H1 (cell line): Measurements from ENCODE around the gene FRMPD1. TPM values are rescaled to one million over a fixed set of nuclear protein-coding genes. Genes with fewer than 3 reads are reported as not detected.

Experiments
- CTCF ChIA-PET: fragments of 300-600 bp; sonication (Branson Sonifier 250); formaldehyde crosslinking; loops from one replicate; lab custom pipeline; 2021; ENCODE audit not compliant: partially characterized antibody; lab: Charles Lee
- POLR2A ChIA-PET: fragments of 300-600 bp; sonication (Branson Sonifier 250); formaldehyde crosslinking; loops from one replicate; lab custom pipeline; 2021; ENCODE audit warnings: inconsistent platforms; ENCODE audit not compliant: partially characterized antibody; lab: Charles Lee
- DNase-seq, 2 experiments: peaks; one replicate each; pipeline versions ENCODE4 v3.0.0 to v3.0.0-alpha.2; 2010 to 2022; ENCODE audit warnings: low spot score in 2 of 2, low read depth in 1 of 2, mixed read lengths in 1 of 2
- FAIRE-seq: peaks from 2 replicates; lab custom pipeline; 2011; peaks lifted over from hg19 to GRCh38; lab: Jason Lieb, UNC
- H2AFZ ChIP-seq: 2 replicates; pipeline ENCODE4 v1.8.1; 2012; ENCODE audit warnings: low read length, inconsistent platforms
- H2AK5ac ChIP-seq: 2 replicates; pipeline ENCODE4 v1.6.1; 2013; ENCODE audit warnings: low read depth, low read length
- H2BK120ac ChIP-seq: replicated peaks from 2 replicates; pipeline ENCODE3; 2013; ENCODE audit warnings: low read depth, low read length, inconsistent platforms
- H2BK12ac ChIP-seq: 2 replicates; pipeline ENCODE4 v1.6.1; 2013; ENCODE audit warnings: low read depth, low read length
- H2BK15ac ChIP-seq: 2 replicates; pipeline ENCODE4 v1.6.1; 2013; ENCODE audit warnings: low read length
- H2BK20ac ChIP-seq: 2 replicates; pipeline ENCODE4 v1.6.1; 2013; ENCODE audit warnings: low read length
- H2BK5ac ChIP-seq: 2 replicates; pipeline ENCODE4 v1.6.1; 2013; ENCODE audit warnings: low read depth, low read length
- H3K14ac ChIP-seq: 2 replicates; pipeline ENCODE4 v1.6.1; 2013; ENCODE audit warnings: inconsistent platforms; ENCODE audit not compliant: insufficient read length
- H3K18ac ChIP-seq: 2 replicates; pipeline ENCODE4 v1.6.1; 2013; ENCODE audit warnings: low read length; ENCODE audit errors: extremely low read depth
- H3K23ac ChIP-seq: 2 replicates; pipeline ENCODE4 v1.6.1; 2013; ENCODE audit warnings: inconsistent platforms; ENCODE audit not compliant: insufficient read length
- H3K23me2 ChIP-seq: 2 replicates; pipeline ENCODE4 v1.6.1; 2013; ENCODE audit warnings: low read depth, low read length
- H3K27ac ChIP-seq: 2 replicates; pipeline ENCODE4 v1.6.1; 2011; ENCODE audit warnings: low read depth, low read length, inconsistent platforms
- H3K27me3 ChIP-seq, 4 experiments: replicated peaks in 1 of 4; 1 replicate in 1 of 4; 2 replicates in 3 of 4; pipeline versions ENCODE4 v1.6.1 to v1.8.1; 2011 to 2013; ENCODE audit warnings: low read length in 3 of 4, mild to moderate bottlenecking in 3 of 4, inconsistent platforms in 2 of 4, mixed read lengths in 2 of 4, moderate library complexity in 1 of 4; ENCODE audit not compliant: control insufficient read depth in 3 of 4, insufficient read depth in 3 of 4; ENCODE audit errors: extremely low read depth in 1 of 4
- H3K36me3 ChIP-seq, 4 experiments: 2 replicates each; pipeline versions ENCODE4 v1.6.1 to v1.8.1; 2011 to 2013; ENCODE audit warnings: mild to moderate bottlenecking in 4 of 4, low read length in 3 of 4, moderate library complexity in 2 of 4, control low read depth in 1 of 4, inconsistent platforms in 1 of 4; ENCODE audit not compliant: insufficient read depth in 4 of 4, control insufficient read depth in 2 of 4
- H3K4ac ChIP-seq: replicated peaks from 2 replicates; pipeline ENCODE3; 2013; ENCODE audit warnings: low read length, low read depth, mixed read lengths, inconsistent platforms; ENCODE audit not compliant: insufficient read length
- H3K4me1 ChIP-seq, 4 experiments: replicated peaks in 1 of 4; 1 replicate in 1 of 4; 2 replicates in 3 of 4; pipeline versions ENCODE4 v1.6.1 to v1.8.1; 2011 to 2013; ENCODE audit warnings: low read length in 3 of 4, inconsistent platforms in 2 of 4, mixed read lengths in 1 of 4; ENCODE audit not compliant: insufficient read depth in 4 of 4, control insufficient read depth in 3 of 4
- H3K4me2 ChIP-seq, 2 experiments: 2 replicates each; pipeline versions ENCODE4 v1.6.1 to v1.8.1; 2011 to 2013; ENCODE audit warnings: low read depth in 2 of 2, low read length in 2 of 2, control low read depth in 1 of 2, inconsistent platforms in 1 of 2, mild to moderate bottlenecking in 1 of 2; ENCODE audit not compliant: insufficient read depth in 1 of 2
- H3K4me3 ChIP-seq, 4 experiments: fragments of 200-600, 300-600 bp in 1 of 4; sonication (generic), shearing (Covaris generic), sonication (Bioruptor Twin) in 1 of 4; 2 replicates each; pipeline versions ENCODE4 v1.5.1 to v1.8.1; 2011 to 2016; ENCODE audit warnings: low read length in 4 of 4, low read depth in 3 of 4, control low read depth in 2 of 4, inconsistent platforms in 2 of 4, mild to moderate bottlenecking in 2 of 4, mixed read lengths in 1 of 4, moderate library complexity in 1 of 4; ENCODE audit not compliant: insufficient read depth in 2 of 4; ENCODE audit errors: extremely low read depth in 1 of 4
- H3K56ac ChIP-seq: replicated peaks from 2 replicates; pipeline ENCODE3; 2013; ENCODE audit warnings: low read depth, mild to moderate bottlenecking, mixed read lengths, low read length, inconsistent platforms; ENCODE audit not compliant: insufficient read length
- H3K79me1 ChIP-seq: 2 replicates; pipeline ENCODE4 v1.6.1; 2013; ENCODE audit warnings: low read depth, low read length, control low read depth
- H3K79me2 ChIP-seq, 2 experiments: 2 replicates each; pipeline versions ENCODE4 v1.6.1 to v1.8.1; 2012 to 2013; ENCODE audit warnings: low read length in 2 of 2, mild to moderate bottlenecking in 2 of 2, inconsistent platforms in 1 of 2; ENCODE audit not compliant: insufficient read depth in 2 of 2, control insufficient read depth in 1 of 2
- H3K9ac ChIP-seq, 4 experiments: replicated peaks in 1 of 4; 1 replicate in 1 of 4; 2 replicates in 3 of 4; pipeline versions ENCODE4 v1.6.1 to v1.8.1; 2011 to 2013; ENCODE audit warnings: low read depth in 3 of 4, low read length in 3 of 4, control low read depth in 2 of 4, mild to moderate bottlenecking in 2 of 4, moderate library complexity in 2 of 4, inconsistent platforms in 1 of 4; ENCODE audit errors: extremely low read depth in 1 of 4
- H3K9me3 ChIP-seq, 2 experiments: 2 replicates each; pipeline versions ENCODE4 v1.6.1 to v1.8.1; 2012 to 2013; ENCODE audit warnings: mild to moderate bottlenecking in 2 of 2, moderate library complexity in 2 of 2, control low read depth in 1 of 2, inconsistent platforms in 1 of 2, low read depth in 1 of 2, low read length in 1 of 2, mixed read lengths in 1 of 2; ENCODE audit not compliant: insufficient read depth in 2 of 2
- H4K20me1 ChIP-seq, 2 experiments: replicated peaks in 1 of 2; 2 replicates each; pipeline versions ENCODE3 to v1.8.1; 2011 to 2013; ENCODE audit warnings: inconsistent platforms in 2 of 2, low read length in 2 of 2, mild to moderate bottlenecking in 1 of 2; ENCODE audit not compliant: insufficient read depth in 2 of 2, control insufficient read depth in 1 of 2
- H4K5ac ChIP-seq: 2 replicates; pipeline ENCODE4 v1.6.1; 2013; ENCODE audit warnings: low read length, low read depth, mixed read lengths, inconsistent platforms; ENCODE audit not compliant: insufficient read length
- H4K8ac ChIP-seq: 2 replicates; pipeline ENCODE4 v1.8.0; 2013; ENCODE audit warnings: mild to moderate bottlenecking, moderate library complexity, low read length, inconsistent platforms; ENCODE audit not compliant: insufficient read depth; ENCODE audit errors: extremely low read depth
- H4K91ac ChIP-seq: replicated peaks from 2 replicates; pipeline ENCODE3; 2013; ENCODE audit warnings: low read length, mixed read lengths, inconsistent platforms; ENCODE audit not compliant: insufficient read length
- E2F6 ChIP-seq: IDR thresholded peaks from 2 replicates; pipeline ENCODE4 v1.6.1; 2012; ENCODE audit warnings: inconsistent platforms
- POLR2A ChIP-seq, 2 experiments: IDR thresholded peaks; 1 replicate in 1 of 2; 2 replicates in 1 of 2; pipeline ENCODE4 v1.6.1; 2011; ENCODE audit warnings: low read depth in 2 of 2, low read length in 2 of 2, mild to moderate bottlenecking in 2 of 2; ENCODE audit errors: control extremely low read depth in 1 of 2
- RFX5 ChIP-seq: IDR thresholded peaks from 2 replicates; pipeline ENCODE4 v1.6.1; 2011; ENCODE audit warnings: low read depth, low read length, improper control_type of control experiment, borderline replicate concordance
- WGBS, 2 experiments: shearing (Covaris generic) in 1 of 2; methylation state at CpG; one replicate each; pipeline versions ENCODE4 v1.1.6 to v1.1.7; 2013 to 2015; ENCODE audit warnings: low lambda C conversion rate in 2 of 2, mixed read lengths in 2 of 2, inconsistent platforms in 1 of 2, low coverage in 1 of 2, missing lambda C conversion rate in 1 of 2; ENCODE audit not compliant: insufficient replicate concordance in 2 of 2, insufficient coverage in 1 of 2, insufficient read length in 1 of 2; ENCODE audit errors: extremely low coverage in 1 of 2, missing lambda C conversion rate in 1 of 2; 5-methylcytosine and 5-hydroxymethylcytosine counted together
- polyA plus RNA-seq, 7 experiments: library from polyadenylated mRNA; depleted of rRNA in 3 of 7; stranded (reverse) in 5 of 7; unstranded in 2 of 7; fragments of >200 nt in 5 of 7; fragments of 200-250 nt in 2 of 7; gene quantifications; 1 replicate in 5 of 7; 2 replicates in 1 of 7; 4 replicates in 1 of 7; pipeline versions ENCODE4 v1.2.1 to v1.2.3, GENCODE V29; 2011 to 2013; ENCODE audit warnings: missing spikeins in 2 of 7, mixed read lengths in 2 of 7
- total RNA-seq: library from RNA; stranded (reverse); fragmentation: NEBNext Ultra II Directional; extraction: Animal tissue kit (Norgen Biotek cat#: 25700); gene quantifications from 2 replicates; pipeline ENCODE4 v1.2.1, GENCODE V29; 2021

FRMPD1 gene
- total and polyA plus RNA-seq, 2 of the 8 experiments (the other 6 are each of a cell fraction or from before 2014, with no cell fraction given), result 0.27 to 0.32 TPM

- no peak overlapping the region for H3K9ac ChIP-seq
These were observed 102.1 kb downstream of the FRMPD1 start for GRCh38 chr9:37752642-37753488.

More at GRCh38 chr9:37752642-37753488, 102.1 kb downstream of the FRMPD1 start:
- no peak for FAIRE-seq
- WGBS, 2 experiments, result 93% methylated on average over 29 of the region's 29 CpGs; no CpG with 5 or more reads in 1 of the 2 experiments
- Histone ChIP-seq H3K14ac (no peak overlapping the region), H3K23me2 (peaks cover 4% of the 10 kb centered on the region; the same call in 1 of the 2 replicates), H3K4me3 (peak overlapping the region in 2 of 4 experiments; percentile 85 to 89; a peak in 4 of 8 replicates), H3K18ac (no peak overlapping the region), H4K5ac (no peak overlapping the region), H3K4ac (no peak overlapping the region), H3K36me3 (no peaks in the 10 kb centered on the region), H3K79me2 (no peaks in the 10 kb centered on the region), H4K8ac (no peak overlapping the region; the same call in 1 of the 2 replicates), H2BK15ac (no peak overlapping the region), H2AK5ac (no peak overlapping the region), H2BK5ac (no peak overlapping the region), H2BK120ac (no peak overlapping the region), H3K27me3 (no peaks in the 10 kb centered on the region), H4K91ac (no peak overlapping the region), H3K4me2 (peak overlapping the region; percentile 73 to 77; a peak in 3 of 4 replicates), H4K20me1 (no peaks in the 10 kb centered on the region), H3K9me3 (no peaks in the 10 kb centered on the region), H3K79me1 (no peaks in the 10 kb centered on the region), H3K27ac (no peak overlapping the region), H2AFZ (peak overlapping the region; percentile 72; the same call in 1 of the 2 replicates), H2BK20ac (no peak overlapping the region), H3K23ac (no peak overlapping the region), H3K4me1 (peaks cover 0 to 5% (median 1%) of the 10 kb centered on the region in 4 experiments; a peak in 4 of 7 replicates), H2BK12ac (no peak overlapping the region), H3K56ac (no peak overlapping the region)
- ChIA-PET CTCF (interaction anchor here (1.0 to 1.5 kb wide), 2 partner anchors 32 to 85 kb away, joined by 3 read pairs; partner anchors contain the start of gene EXOSC3), POLR2A (interaction anchor here (0.9 to 1.5 kb wide), 3 partner anchors 32 to 48 kb away, joined by 3 to 6 read pairs (median 3); partner anchors contain the start of genes DCAF10 and EXOSC3)
- TF ChIP-seq E2F6 (no peak), RFX5 (no peak), POLR2A (IDR thresholded peaks at IDR 0.05; ENCODE audit: control extremely low read depth in 1 of 2, low read depth in 2 of 2, low read length in 2 of 2) (0 out of 3 replicates have a peak, but pooled peaks of 1 of the 2 experiments have one; percentile 22)
- DNase-seq, result no peak
